ENCODE results near the gene SPINK4. TPM values are rescaled to one million over a fixed set of nuclear protein-coding genes. Genes with fewer than 3 reads are reported as not detected.

The SPINK4 gene
- total RNA-seq, 3 donors from 2014 or later = not detected

GRCh38 chr9:33272061-33272460 lies 32.1 kb downstream of the SPINK4 start:
- Histone ChIP-seq H3K4me1 (no peaks in the 10 kb centered on the region), H3K9me3 (no peaks in the 10 kb centered on the region), H3K36me3 (peaks cover 15% of the 10 kb centered on the region), H3K27ac (no peak overlapping the region), H3K4me3 (no peak overlapping the region), H3K27me3 (no peaks in the 10 kb centered on the region)
- TF ChIP-seq POLR2AphosphoS5 (IDR thresholded peaks at IDR 0.05) (no peak), CTCF (IDR thresholded peaks at IDR 0.05) (no peak), POLR2A (IDR thresholded peaks at IDR 0.05) (no peak)
- intact Hi-C loops (cut with DNase I; ENCODE audit: low total_unique reads) = no loop called here
- DNase-seq (ENCODE audit: low spot score in 2 of 2) = no peak

- no peak overlapping the region for H3K27ac ChIP-seq
- H3K36me3 ChIP-seq = peaks cover 15% of the 10 kb centered on the region
- intact Hi-C loops (cut with DNase I; ENCODE audit: low total_unique reads) = no loop called here
- DNase-seq (ENCODE audit: low spot score in 2 of 2) = no peak
- TF ChIP-seq POLR2AphosphoS5 (IDR thresholded peaks at IDR 0.05) (no peak), POLR2A (IDR thresholded peaks at IDR 0.05) (no peak), CTCF (IDR thresholded peaks at IDR 0.05) (no peak)
- H3K4me3 ChIP-seq = no peak overlapping the region
- no peaks in the 10 kb centered on the region for H3K9me3 ChIP-seq
- H3K27me3 ChIP-seq = no peaks in the 10 kb centered on the region
- H3K4me1 ChIP-seq = no peaks in the 10 kb centered on the region
Observed at GRCh38 chr9:33273266-33273971, 33.5 kb downstream of the SPINK4 start.

- DNase-seq (ENCODE audit: low spot score in 2 of 2) = no peak
- Histone ChIP-seq H3K27me3 (no peaks in the 10 kb centered on the region), H3K4me3 (no peak overlapping the region), H3K27ac (no peak overlapping the region), H3K4me1 (no peaks in the 10 kb centered on the region), H3K9me3 (no peaks in the 10 kb centered on the region), H3K36me3 (peaks cover 15% of the 10 kb centered on the region)
- TF ChIP-seq CTCF (IDR thresholded peaks at IDR 0.05) (no peak), POLR2AphosphoS5 (IDR thresholded peaks at IDR 0.05) (no peak), POLR2A (IDR thresholded peaks at IDR 0.05) (no peak)
- intact Hi-C loops (cut with DNase I; ENCODE audit: low total_unique reads) = no loop called here
Observed at GRCh38 chr9:33273972-33274328, 34.0 kb downstream of the SPINK4 start.

- Histone ChIP-seq H3K9me3 (no peaks in the 10 kb centered on the region), H3K27ac (no peak overlapping the region), H3K4me1 (no peaks in the 10 kb centered on the region), H3K4me3 (no peak overlapping the region), H3K36me3 (peaks cover 10% of the 10 kb centered on the region), H3K27me3 (no peaks in the 10 kb centered on the region)
- TF ChIP-seq POLR2AphosphoS5 (IDR thresholded peaks at IDR 0.05) (no peak), POLR2A (IDR thresholded peaks at IDR 0.05) (no peak), CTCF (IDR thresholded peaks at IDR 0.05) (no peak)
- no peak for DNase-seq (ENCODE audit: low spot score in 2 of 2)
- intact Hi-C loops (cut with DNase I; ENCODE audit: low total_unique reads) = loop anchor here (5.0 kb wide), 2 partner anchors 540 to 655 kb away; partner anchors contain the start of gene UBE2R2
Observed at GRCh38 chr9:33277484-33277883, 37.5 kb downstream of the SPINK4 start.

GRCh38 chr9:33285502-33285901 lies 45.5 kb downstream of the SPINK4 start:
- H3K4me1 ChIP-seq = no peaks in the 10 kb centered on the region
- H3K27ac ChIP-seq = no peak overlapping the region
- DNase-seq (ENCODE audit: low spot score in 2 of 2) = no peak
- H3K4me3 ChIP-seq = no peak overlapping the region
- intact Hi-C loops (cut with DNase I; ENCODE audit: low total_unique reads) = no loop called here
- TF ChIP-seq POLR2A (IDR thresholded peaks at IDR 0.05) = no peak
- no peak for TF ChIP-seq POLR2AphosphoS5 (IDR thresholded peaks at IDR 0.05)
- no peak for TF ChIP-seq CTCF (IDR thresholded peaks at IDR 0.05)
- no peaks in the 10 kb centered on the region for H3K36me3 ChIP-seq
- H3K27me3 ChIP-seq = no peaks in the 10 kb centered on the region
- H3K9me3 ChIP-seq = no peaks in the 10 kb centered on the region
